ENCODE measurements around the gene MIEF1. TPM values are rescaled to one million over a fixed set of nuclear protein-coding genes. Genes with fewer than 3 reads are reported as not detected.

The MIEF1 gene
- total and polyA plus RNA-seq, 8 donors = 16.1 to 28.5 (median 25.4) TPM

DNA sequence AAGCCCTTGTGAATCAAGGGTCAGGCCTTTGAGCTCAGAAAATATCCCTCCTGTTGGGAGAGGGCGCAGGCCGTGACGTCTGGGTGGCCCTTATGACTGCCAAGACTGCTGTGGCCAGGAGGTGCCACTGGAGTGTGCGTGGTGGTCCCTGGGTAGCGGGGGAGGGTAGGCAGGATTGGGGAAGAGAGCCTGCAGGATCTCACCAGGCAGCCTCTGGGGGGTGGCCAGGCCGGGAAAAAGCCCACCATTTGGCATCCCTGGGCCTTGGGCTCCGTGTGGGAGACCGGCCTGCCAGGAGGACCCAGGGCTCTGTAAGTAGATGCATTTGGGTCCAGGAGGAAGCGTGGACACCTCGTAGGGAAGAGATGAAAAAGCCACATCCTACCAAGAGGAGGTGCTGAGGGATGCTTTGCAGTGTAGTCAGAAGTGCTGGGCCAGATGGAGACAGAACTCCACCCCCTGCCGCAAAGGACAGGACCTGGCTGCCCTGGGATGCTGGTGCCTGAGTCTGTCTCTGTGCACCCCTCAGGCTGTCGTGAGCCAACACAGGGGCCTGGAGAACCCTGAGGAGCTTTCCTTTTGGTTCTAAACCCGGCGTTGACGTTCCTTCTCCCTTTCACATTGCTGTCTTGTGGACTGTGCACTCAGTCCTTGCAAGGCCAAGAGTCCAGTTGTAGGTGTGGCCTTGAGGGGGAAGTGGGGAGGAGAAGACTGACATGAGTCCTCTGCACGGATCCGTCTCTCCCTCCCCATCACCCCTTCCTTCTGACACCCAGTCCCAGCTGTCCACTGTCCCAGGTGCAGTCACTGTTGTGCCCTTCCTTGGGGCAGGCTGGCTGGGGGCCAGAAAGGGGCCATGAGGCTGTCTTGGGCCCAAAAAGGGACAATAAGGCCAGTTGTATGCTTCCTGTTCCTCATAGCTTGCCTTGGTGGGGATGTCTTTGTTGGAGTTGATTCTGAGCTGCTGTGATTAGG, 12.7 kb upstream of the MIEF1 start:
- Histone ChIP-seq H3K9me3 (no peaks in the 10 kb centered on the region), H3K27ac (no peak overlapping the region)

DNA sequence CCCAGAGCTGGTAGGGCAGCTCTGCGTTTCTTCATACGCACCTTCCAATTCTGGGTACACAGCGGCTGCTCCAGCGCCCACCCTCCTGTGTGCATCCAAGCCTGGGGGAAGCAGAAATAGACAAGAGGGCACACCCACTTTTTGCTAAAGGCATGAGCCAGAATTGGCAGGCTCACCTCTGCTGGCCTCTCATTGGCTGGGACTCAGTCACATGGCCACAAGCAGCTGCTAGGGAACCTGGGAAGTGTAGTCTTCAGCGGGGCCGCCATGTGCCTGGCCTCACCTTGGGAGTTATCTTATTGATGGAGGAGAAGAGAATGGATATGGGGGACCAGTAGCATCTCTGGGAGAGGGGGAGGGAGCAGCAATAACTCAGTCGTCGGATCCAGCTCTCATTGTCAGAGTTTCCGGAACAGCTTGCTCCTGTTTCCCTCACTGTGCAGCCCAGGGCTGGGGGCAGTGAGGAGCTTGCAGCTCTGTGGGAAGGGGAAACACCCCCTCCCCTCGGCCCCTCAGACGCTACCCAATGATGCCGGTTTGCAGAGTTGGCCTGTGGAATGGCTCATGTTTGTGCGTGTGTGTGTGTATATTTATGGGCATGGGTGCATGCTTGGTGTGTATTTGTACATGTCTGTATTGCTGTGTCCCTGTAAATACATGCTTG, 11.8 kb upstream of the MIEF1 start:
- DNase-seq = peak in 2 of 4 donors; percentile 83 to 94
- TF ChIP-seq, protein P1, sequence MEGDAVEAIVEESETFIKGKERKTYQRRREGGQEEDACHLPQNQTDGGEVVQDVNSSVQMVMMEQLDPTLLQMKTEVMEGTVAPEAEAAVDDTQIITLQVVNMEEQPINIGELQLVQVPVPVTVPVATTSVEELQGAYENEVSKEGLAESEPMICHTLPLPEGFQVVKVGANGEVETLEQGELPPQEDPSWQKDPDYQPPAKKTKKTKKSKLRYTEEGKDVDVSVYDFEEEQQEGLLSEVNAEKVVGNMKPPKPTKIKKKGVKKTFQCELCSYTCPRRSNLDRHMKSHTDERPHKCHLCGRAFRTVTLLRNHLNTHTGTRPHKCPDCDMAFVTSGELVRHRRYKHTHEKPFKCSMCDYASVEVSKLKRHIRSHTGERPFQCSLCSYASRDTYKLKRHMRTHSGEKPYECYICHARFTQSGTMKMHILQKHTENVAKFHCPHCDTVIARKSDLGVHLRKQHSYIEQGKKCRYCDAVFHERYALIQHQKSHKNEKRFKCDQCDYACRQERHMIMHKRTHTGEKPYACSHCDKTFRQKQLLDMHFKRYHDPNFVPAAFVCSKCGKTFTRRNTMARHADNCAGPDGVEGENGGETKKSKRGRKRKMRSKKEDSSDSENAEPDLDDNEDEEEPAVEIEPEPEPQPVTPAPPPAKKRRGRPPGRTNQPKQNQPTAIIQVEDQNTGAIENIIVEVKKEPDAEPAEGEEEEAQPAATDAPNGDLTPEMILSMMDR (IDR thresholded peaks at IDR 0.05) = no peak
- no peaks in the 10 kb centered on the region for H3K27me3 ChIP-seq
- peak; percentile 86 for ATAC-seq
- H3K27ac ChIP-seq = no peak overlapping the region
- peaks cover 0 to 32% of the 10 kb centered on the region in 2 donors for H3K4me1 ChIP-seq
- H3K9me3 ChIP-seq = no peaks in the 10 kb centered on the region
- H3K4me3 ChIP-seq = no peak overlapping the region
- no peaks in the 10 kb centered on the region for H3K36me3 ChIP-seq
- intact Hi-C loops (cut with DNase I) = loop anchor here in 1 of 2 donors (5.0 kb wide), 1 partner anchor 37 kb away; no protein-coding TSS in a partner anchor

More for the DNA sequence above, 12.7 kb upstream of the MIEF1 start:
- intact Hi-C loops (cut with DNase I) = loop anchor here in 1 of 2 donors (5.0 kb wide), 1 partner anchor 38 kb away; no protein-coding TSS in a partner anchor
- no peak for DNase-seq
- Histone ChIP-seq H3K36me3 (no peaks in the 10 kb centered on the region), H3K4me1 (peaks cover 0 to 23% of the 10 kb centered on the region in 2 donors), H3K4me3 (no peak overlapping the region), H3K27me3 (no peaks in the 10 kb centered on the region)
- peak; percentile 27 for ATAC-seq
- TF ChIP-seq, protein P1 (IDR thresholded peaks at IDR 0.05) = no peak

GRCh38 chr22:39490966-39491680, 11.0 kb upstream of the MIEF1 start:
- H3K36me3 ChIP-seq = no peaks in the 10 kb centered on the region
- no peaks in the 10 kb centered on the region for H3K9me3 ChIP-seq
- intact Hi-C loops (cut with DNase I) = loop anchor here in 1 of 2 donors (5.0 kb wide), 1 partner anchor 36 kb away; no protein-coding TSS in a partner anchor
- TF ChIP-seq, protein P1 (IDR thresholded peaks at IDR 0.05) = no peak
- ATAC-seq (no peak), DNase-seq (no peak)
- peaks cover 0 to 40% of the 10 kb centered on the region in 2 donors for H3K4me1 ChIP-seq
- no peaks in the 10 kb centered on the region for H3K27me3 ChIP-seq
- no peak overlapping the region for H3K27ac ChIP-seq
- no peak overlapping the region for H3K4me3 ChIP-seq

DNA sequence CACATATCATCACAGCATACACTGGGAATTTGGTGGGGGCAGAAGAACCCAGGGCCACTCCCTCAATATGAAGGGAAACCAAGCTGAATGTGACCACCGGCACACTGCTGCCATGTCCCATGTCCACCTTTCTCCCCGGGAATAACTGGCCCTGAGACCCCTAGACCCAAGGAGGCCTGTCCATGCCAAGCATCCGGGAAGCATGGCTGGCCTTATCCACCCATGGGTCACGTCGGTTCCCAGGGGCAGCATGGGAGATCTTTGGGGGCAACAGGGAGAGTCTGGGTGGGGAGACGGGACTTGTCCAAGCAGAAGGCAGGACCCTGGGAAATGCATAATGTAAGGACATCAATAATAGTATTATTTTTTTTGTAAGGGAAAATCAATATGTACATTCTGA, 10.4 kb upstream of the MIEF1 start:
- no peaks in the 10 kb centered on the region for H3K9me3 ChIP-seq
- H3K36me3 ChIP-seq = no peaks in the 10 kb centered on the region
- DNase-seq (no peak), ATAC-seq (no peak)
- H3K4me1 ChIP-seq = peaks cover 0 to 46% of the 10 kb centered on the region in 2 donors
- H3K4me3 ChIP-seq = no peak overlapping the region
- TF ChIP-seq, protein P1 (IDR thresholded peaks at IDR 0.05) = no peak
- intact Hi-C loops (cut with DNase I) = loop anchor here in 1 of 2 donors (5.0 kb wide), 1 partner anchor 36 kb away; no protein-coding TSS in a partner anchor
- H3K27me3 ChIP-seq = no peaks in the 10 kb centered on the region
- H3K27ac ChIP-seq = no peak overlapping the region
